Measurements from ENCODE around the gene RIOK3. TPM values are rescaled to one million over a fixed set of nuclear protein-coding genes. Genes with fewer than 3 reads are reported as not detected.

RIOK3 gene, protein sequence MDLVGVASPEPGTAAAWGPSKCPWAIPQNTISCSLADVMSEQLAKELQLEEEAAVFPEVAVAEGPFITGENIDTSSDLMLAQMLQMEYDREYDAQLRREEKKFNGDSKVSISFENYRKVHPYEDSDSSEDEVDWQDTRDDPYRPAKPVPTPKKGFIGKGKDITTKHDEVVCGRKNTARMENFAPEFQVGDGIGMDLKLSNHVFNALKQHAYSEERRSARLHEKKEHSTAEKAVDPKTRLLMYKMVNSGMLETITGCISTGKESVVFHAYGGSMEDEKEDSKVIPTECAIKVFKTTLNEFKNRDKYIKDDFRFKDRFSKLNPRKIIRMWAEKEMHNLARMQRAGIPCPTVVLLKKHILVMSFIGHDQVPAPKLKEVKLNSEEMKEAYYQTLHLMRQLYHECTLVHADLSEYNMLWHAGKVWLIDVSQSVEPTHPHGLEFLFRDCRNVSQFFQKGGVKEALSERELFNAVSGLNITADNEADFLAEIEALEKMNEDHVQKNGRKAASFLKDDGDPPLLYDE
- total RNA-seq (10 to 100 TPM; 63.1 to 99.2 (median 65.3) TPM), total RNA-seq (76.1 to 167 (median 107) reads per million in 29 experiments)
- 72.5 TPM for total RNA-seq (2013)

DNA sequence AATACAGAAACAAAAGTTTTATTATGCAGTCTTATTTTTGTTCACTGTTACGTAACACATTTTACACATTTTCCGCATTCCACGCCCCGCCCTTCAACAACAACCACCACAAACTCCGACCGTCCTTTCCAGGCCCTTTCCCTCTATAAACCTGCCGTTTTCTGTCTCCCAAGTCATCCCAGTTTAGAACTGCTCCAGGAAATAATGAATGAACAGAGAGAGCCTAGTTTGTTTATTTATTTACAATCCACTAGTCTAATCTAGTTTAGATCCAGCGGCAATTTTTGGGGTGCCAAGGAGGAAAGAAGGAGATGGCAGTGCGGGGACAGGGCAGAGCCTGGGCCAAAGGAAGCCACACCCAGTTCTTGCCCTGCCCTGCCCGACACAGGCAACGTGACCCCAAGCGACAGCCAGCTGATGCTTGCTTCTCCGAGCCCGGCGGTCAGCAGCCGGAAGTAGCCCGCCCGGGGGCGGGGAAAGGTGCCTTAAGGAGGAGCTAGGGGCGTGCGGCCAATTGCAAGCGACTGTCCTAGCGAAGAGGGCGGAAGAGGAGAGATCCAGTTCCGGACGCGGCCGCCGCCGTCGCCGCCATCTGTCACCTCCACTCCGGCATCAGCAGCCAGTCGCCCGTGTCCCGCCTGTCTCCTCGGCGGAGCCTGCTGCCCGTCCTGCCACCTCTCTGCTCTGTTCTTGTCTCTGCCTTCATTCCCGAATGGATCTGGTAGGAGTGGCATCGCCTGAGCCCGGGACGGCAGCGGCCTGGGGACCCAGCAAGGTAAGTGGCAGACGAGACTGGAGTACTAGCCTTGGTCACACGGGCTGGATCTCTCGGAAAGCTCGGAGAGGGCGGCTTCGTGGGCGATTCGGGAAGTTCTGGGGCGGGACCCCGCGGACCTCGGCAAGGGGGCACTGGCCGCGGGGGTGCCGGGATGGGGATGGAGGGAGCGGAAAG, at the start of gene RIOK3:
Gene RIOK3, plus strand, starts transcription at position 560 of the 952 bp plus-strand sequence. Its CDS starts 153 bp downstream, at position 713.
- Histone ChIP-seq H3K9me3 (no peaks in the 10 kb centered on the region), H3K4me1 (ENCODE audit: control insufficient read depth in 1 of 2, extremely low read depth in 1 of 2, insufficient read depth in 2 of 2, low read length in 2 of 2) (peaks cover 15 to 19% of the 10 kb centered on the region in 2 experiments), H3K27ac (ENCODE audit: low read length) (peak within 1 kb of the TSS; percentile 66), H3K4me3 (ENCODE audit: control insufficient read depth in 1 of 2, extremely low read depth in 1 of 2, low read length in 1 of 2) (peak within 1 kb of the TSS; percentile 81 to 96), H3K36me3 (ENCODE audit: control insufficient read depth in 2 of 2, extremely low read depth in 1 of 2, insufficient read depth in 1 of 2, low read length in 1 of 2) (no peaks in the 10 kb centered on the region), H3K27me3 (replicated peaks in 1 of 2; ENCODE audit: control insufficient read depth in 2 of 2, extremely low read depth in 1 of 2, insufficient read depth in 2 of 2, low read length in 1 of 2) (no peaks in the 10 kb centered on the region)
- ATAC-seq (replicated peaks in 1 of 4): peak; percentile 94 to 96 (median 95)
- peak within 1 kb of the TSS; percentile 98 to 100 (median 99) for H3K4me3 Mint-ChIP-seq
- POLR2A ChIA-PET: interaction anchor here (0.5 to 1.2 kb wide), 6 partner anchors 10 to 1464 kb away, joined by 3 to 9 read pairs (median 3); no protein-coding TSS in a partner anchor
- H3K27ac Mint-ChIP-seq: peak within 1 kb of the TSS; percentile 94 to 96
- CTCF ChIA-PET: interaction anchor here (0.5 to 1.1 kb wide), 6 partner anchors 20 to 374 kb away, joined by 3 to 4 read pairs (median 3); no protein-coding TSS in a partner anchor
- peak; percentile 68 to 90 (median 78) for DNase-seq
- peaks cover 0 to 3% (median 0%) of the 10 kb centered on the region in 3 donors for H3K9me3 Mint-ChIP-seq
- H3K4me1 Mint-ChIP-seq: peaks cover 46 to 57% (median 48%) of the 10 kb centered on the region in 3 donors
- WGBS (ENCODE audit: insufficient coverage): under 1% methylated on average over 57 of the region's 60 CpGs
- H3K27me3 Mint-ChIP-seq: no peaks in the 10 kb centered on the region
- H3K36me3 Mint-ChIP-seq: no peaks in the 10 kb centered on the region

DNA sequence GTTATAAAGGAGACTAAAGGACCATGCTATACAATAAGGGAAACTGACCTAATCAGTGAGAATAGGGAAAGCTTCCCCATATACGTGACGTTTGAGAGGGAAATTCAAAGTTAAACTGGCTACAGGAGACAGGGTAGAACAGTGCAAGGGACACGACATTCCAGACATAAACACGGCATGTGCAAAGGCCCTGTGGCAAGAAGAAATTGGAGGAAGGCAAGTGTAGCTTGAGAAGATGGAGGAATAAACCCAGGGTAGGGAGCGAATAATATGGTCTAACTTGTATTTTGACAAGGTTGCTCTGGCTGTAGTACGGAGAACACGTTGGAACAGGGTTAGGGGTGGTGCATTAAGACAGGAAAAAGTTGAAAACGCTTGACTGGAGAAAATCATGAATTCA, 49.8 kb upstream of the RIOK3 start:
- Histone ChIP-seq H3K4me1 (ENCODE audit: control insufficient read depth in 1 of 2, extremely low read depth in 1 of 2, insufficient read depth in 2 of 2, low read length in 2 of 2) (peaks cover 2 to 7% of the 10 kb centered on the region in 2 experiments), H3K4me3 (ENCODE audit: control insufficient read depth in 1 of 2, extremely low read depth in 1 of 2, low read length in 1 of 2) (no peak overlapping the region), H3K27ac (ENCODE audit: low read length) (no peak overlapping the region), H3K36me3 (ENCODE audit: control insufficient read depth in 2 of 2, extremely low read depth in 1 of 2, insufficient read depth in 1 of 2, low read length in 1 of 2) (no peaks in the 10 kb centered on the region), H3K9me3 (no peaks in the 10 kb centered on the region), H3K27me3 (replicated peaks in 1 of 2; ENCODE audit: control insufficient read depth in 2 of 2, extremely low read depth in 1 of 2, insufficient read depth in 2 of 2, low read length in 1 of 2) (no peaks in the 10 kb centered on the region)
- CTCF ChIA-PET: interaction anchor here in 1 of 2 donors (0.6 kb wide), 1 partner anchor 25 kb away, joined by 5 read pairs; no protein-coding TSS in a partner anchor
- no peak overlapping the region for H3K27ac Mint-ChIP-seq
- WGBS (ENCODE audit: insufficient coverage): 97% methylated on average over 7 of the region's 8 CpGs
- peaks cover 6 to 12% (median 8%) of the 10 kb centered on the region in 3 donors for H3K4me1 Mint-ChIP-seq
- POLR2A ChIA-PET: no interaction called here
- H3K9me3 Mint-ChIP-seq: no peaks in the 10 kb centered on the region
- DNase-seq (no peak), ATAC-seq (replicated peaks in 1 of 4) (no peak)
- H3K27me3 Mint-ChIP-seq: no peaks in the 10 kb centered on the region
- peaks cover 10% of the 10 kb centered on the region for H3K36me3 Mint-ChIP-seq
- H3K4me3 Mint-ChIP-seq: no peak overlapping the region

DNA sequence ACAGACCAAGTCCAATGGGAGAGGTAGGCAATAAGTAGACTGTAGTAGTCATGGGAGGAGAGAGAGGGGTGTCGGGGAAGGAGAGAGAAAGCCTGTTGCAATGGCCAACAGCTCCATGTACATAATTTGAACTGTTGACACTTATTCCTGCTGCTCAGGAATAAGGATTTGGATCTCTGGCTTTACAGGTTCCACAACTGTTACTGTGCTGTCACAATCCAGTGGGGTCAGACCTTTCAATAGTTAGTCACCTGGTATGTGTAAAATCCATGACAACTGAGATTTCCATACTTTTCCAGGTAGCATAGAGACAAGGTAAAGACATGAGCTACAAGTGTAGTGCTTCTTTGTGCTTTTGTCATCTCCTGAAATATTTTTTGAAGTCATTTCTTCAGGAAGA, 47.5 kb upstream of the RIOK3 start:
- Histone ChIP-seq H3K27me3 (replicated peaks in 1 of 2; ENCODE audit: control insufficient read depth in 2 of 2, extremely low read depth in 1 of 2, insufficient read depth in 2 of 2, low read length in 1 of 2) (no peaks in the 10 kb centered on the region), H3K27ac (ENCODE audit: low read length) (no peak overlapping the region), H3K4me1 (ENCODE audit: control insufficient read depth in 1 of 2, extremely low read depth in 1 of 2, insufficient read depth in 2 of 2, low read length in 2 of 2) (no peaks in the 10 kb centered on the region), H3K36me3 (ENCODE audit: control insufficient read depth in 2 of 2, extremely low read depth in 1 of 2, insufficient read depth in 1 of 2, low read length in 1 of 2) (no peaks in the 10 kb centered on the region), H3K4me3 (ENCODE audit: control insufficient read depth in 1 of 2, extremely low read depth in 1 of 2, low read length in 1 of 2) (no peak overlapping the region), H3K9me3 (no peaks in the 10 kb centered on the region)
- Mint-ChIP-seq H3K27me3 (no peaks in the 10 kb centered on the region), H3K4me1 (no peaks in the 10 kb centered on the region), H3K27ac (no peak overlapping the region), H3K4me3 (no peak overlapping the region), H3K36me3 (peaks cover 10% of the 10 kb centered on the region), H3K9me3 (no peaks in the 10 kb centered on the region)
- POLR2A ChIA-PET: no interaction called here
- CTCF ChIA-PET: interaction anchor here in 1 of 2 donors (0.6 to 1.2 kb wide), 3 partner anchors 10 to 277 kb away, joined by 3 to 4 read pairs (median 4); no protein-coding TSS in a partner anchor
- ATAC-seq (replicated peaks in 1 of 4) (no peak), DNase-seq (no peak)
- 100% methylated on average over 1 of the region's 1 CpG for WGBS (ENCODE audit: insufficient coverage)

DNA sequence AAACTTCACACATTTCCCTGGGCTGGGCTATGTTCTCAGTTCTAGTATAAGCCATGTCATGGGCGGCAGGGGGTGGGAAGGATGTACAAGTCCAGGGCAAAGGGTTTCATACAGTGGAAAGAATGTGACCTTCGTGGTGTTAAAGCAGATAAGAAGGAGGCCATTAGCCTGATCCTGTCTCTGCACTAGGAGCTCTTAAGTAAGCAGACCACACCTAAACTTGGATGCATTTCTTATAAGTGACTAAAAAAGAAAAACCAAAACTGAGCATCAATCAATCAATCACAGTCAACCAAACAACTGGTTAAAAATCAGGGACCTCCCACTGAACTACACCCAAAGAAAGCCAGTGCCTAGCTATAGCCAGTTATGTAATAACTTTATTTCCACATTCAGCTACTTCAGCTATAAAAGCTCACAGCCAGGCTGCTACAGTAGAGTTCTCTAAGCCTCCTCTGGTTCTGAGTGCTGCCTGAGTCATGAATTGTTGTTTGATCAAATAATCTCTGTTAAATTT, 46.8 kb upstream of the RIOK3 start:
- H3K4me3 ChIP-seq (ENCODE audit: control insufficient read depth in 1 of 2, extremely low read depth in 1 of 2, low read length in 1 of 2): no peak overlapping the region
- H3K36me3 ChIP-seq (ENCODE audit: control insufficient read depth in 2 of 2, extremely low read depth in 1 of 2, insufficient read depth in 1 of 2, low read length in 1 of 2): no peaks in the 10 kb centered on the region
- H3K9me3 ChIP-seq: no peaks in the 10 kb centered on the region
- no peak for DNase-seq
- H3K27ac Mint-ChIP-seq: no peak overlapping the region
- ChIA-PET POLR2A (no interaction called here), CTCF (interaction anchor here in 1 of 2 donors (0.8 to 1.2 kb wide), 2 partner anchors 11 to 278 kb away, joined by 3 to 4 read pairs; no protein-coding TSS in a partner anchor)
- H3K27ac ChIP-seq (ENCODE audit: low read length): no peak overlapping the region
- no CpG with 5 or more reads among the region's 2 CpGs for WGBS (ENCODE audit: insufficient coverage)
- H3K27me3 ChIP-seq (replicated peaks in 1 of 2; ENCODE audit: control insufficient read depth in 2 of 2, extremely low read depth in 1 of 2, insufficient read depth in 2 of 2, low read length in 1 of 2): no peaks in the 10 kb centered on the region
- H3K9me3 Mint-ChIP-seq: no peaks in the 10 kb centered on the region
- H3K4me1 Mint-ChIP-seq: no peaks in the 10 kb centered on the region
- no peak overlapping the region for H3K4me3 Mint-ChIP-seq
- H3K27me3 Mint-ChIP-seq: no peaks in the 10 kb centered on the region
- H3K36me3 Mint-ChIP-seq: peaks cover 10% of the 10 kb centered on the region
- ATAC-seq (replicated peaks in 1 of 4): no peak
- H3K4me1 ChIP-seq (ENCODE audit: control insufficient read depth in 1 of 2, extremely low read depth in 1 of 2, insufficient read depth in 2 of 2, low read length in 2 of 2): no peaks in the 10 kb centered on the region

DNA sequence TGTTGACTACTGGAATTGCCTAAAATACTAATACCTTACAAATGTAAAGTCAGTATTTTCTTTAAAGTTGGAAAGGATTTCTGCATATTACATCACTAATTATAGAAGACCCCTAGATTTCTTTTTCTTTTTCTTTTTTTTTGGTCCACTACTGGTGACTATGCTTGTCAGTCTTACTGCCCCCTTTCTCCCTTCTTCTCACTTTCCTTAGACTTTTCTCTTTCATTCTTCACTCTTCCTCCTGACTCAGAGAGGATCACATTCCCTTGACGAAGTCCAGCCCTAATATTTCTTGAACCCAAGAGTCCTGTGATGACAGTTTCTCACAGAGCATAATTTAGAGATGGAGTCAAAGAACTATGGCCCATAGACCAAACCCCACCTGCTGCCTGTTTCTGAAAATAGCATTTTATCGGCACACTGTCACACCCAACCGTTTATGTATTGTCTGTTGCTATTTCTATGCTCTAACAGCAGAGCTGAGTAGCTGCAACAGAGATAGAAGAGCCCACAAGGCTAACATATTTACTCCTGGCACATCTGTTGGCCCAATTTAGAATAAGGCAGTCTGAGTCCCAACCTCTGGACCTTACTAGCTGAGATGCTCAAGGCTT, 40.6 kb upstream of the RIOK3 start:
- DNase-seq (no peak), ATAC-seq (replicated peaks in 1 of 4) (no peak)
- Histone ChIP-seq H3K9me3 (no peaks in the 10 kb centered on the region), H3K27me3 (replicated peaks in 1 of 2; ENCODE audit: control insufficient read depth in 2 of 2, extremely low read depth in 1 of 2, insufficient read depth in 2 of 2, low read length in 1 of 2) (no peaks in the 10 kb centered on the region), H3K36me3 (ENCODE audit: control insufficient read depth in 2 of 2, extremely low read depth in 1 of 2, insufficient read depth in 1 of 2, low read length in 1 of 2) (no peaks in the 10 kb centered on the region), H3K4me1 (ENCODE audit: control insufficient read depth in 1 of 2, extremely low read depth in 1 of 2, insufficient read depth in 2 of 2, low read length in 2 of 2) (no peaks in the 10 kb centered on the region), H3K4me3 (ENCODE audit: control insufficient read depth in 1 of 2, extremely low read depth in 1 of 2, low read length in 1 of 2) (no peak overlapping the region), H3K27ac (ENCODE audit: low read length) (no peak overlapping the region)
- ChIA-PET POLR2A (no interaction called here), CTCF (interaction anchor here (0.6 to 2.1 kb wide), 17 partner anchors 185 to 613 kb away, joined by 3 to 27 read pairs (median 4); partner anchors contain the start of gene RBBP8 (in 1 of the 2))
- WGBS (ENCODE audit: insufficient coverage): 50% methylated on average over 1 of the region's 3 CpGs
- no peak overlapping the region for H3K27ac Mint-ChIP-seq
- H3K4me1 Mint-ChIP-seq: no peaks in the 10 kb centered on the region
- no peaks in the 10 kb centered on the region for H3K27me3 Mint-ChIP-seq
- H3K4me3 Mint-ChIP-seq: no peak overlapping the region
- no peaks in the 10 kb centered on the region for H3K36me3 Mint-ChIP-seq
- no peaks in the 10 kb centered on the region for H3K9me3 Mint-ChIP-seq

Data from T-cell (primary cell).